ENCODE results near the gene PDXDC1.
"Not testable (repeated sequence)": the region's sequence is repeated elsewhere in the genome, so short reads cannot be mapped to it uniquely, and the experiment has no call there.

DNA sequence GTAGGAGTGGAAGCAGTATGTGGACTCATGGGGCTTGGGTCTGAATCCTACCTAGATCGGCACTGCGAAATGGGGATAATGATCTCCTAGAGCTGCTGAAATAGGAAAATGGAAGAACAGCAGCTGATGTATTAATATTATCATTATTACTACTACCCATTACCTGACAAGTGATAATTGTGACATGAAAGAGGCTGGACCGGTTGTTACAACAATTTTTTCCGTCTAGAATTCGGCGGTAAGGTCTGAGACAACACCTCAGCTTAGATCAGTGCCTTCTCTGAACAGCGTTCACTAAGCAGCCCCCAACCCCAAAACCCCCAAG, 533 bp upstream of the PDXDC1 start:
- TF ChIP-seq, protein P1, sequence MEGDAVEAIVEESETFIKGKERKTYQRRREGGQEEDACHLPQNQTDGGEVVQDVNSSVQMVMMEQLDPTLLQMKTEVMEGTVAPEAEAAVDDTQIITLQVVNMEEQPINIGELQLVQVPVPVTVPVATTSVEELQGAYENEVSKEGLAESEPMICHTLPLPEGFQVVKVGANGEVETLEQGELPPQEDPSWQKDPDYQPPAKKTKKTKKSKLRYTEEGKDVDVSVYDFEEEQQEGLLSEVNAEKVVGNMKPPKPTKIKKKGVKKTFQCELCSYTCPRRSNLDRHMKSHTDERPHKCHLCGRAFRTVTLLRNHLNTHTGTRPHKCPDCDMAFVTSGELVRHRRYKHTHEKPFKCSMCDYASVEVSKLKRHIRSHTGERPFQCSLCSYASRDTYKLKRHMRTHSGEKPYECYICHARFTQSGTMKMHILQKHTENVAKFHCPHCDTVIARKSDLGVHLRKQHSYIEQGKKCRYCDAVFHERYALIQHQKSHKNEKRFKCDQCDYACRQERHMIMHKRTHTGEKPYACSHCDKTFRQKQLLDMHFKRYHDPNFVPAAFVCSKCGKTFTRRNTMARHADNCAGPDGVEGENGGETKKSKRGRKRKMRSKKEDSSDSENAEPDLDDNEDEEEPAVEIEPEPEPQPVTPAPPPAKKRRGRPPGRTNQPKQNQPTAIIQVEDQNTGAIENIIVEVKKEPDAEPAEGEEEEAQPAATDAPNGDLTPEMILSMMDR (IDR thresholded peaks at IDR 0.05 in 2 of 3, conservative IDR thresholded peaks at IDR 0.05 in 1 of 3; ENCODE audit: insufficient read depth in 2 of 3, low read depth in 1 of 3, low read length in 3 of 3) = not testable (repeated sequence)
- TF ChIP-seq RBBP5 (IDR thresholded peaks at IDR 0.05; ENCODE audit: borderline replicate concordance, insufficient read depth, low read length, poor library complexity, severe bottlenecking); POLR2AphosphoS5 (IDR thresholded peaks at IDR 0.05; ENCODE audit: control insufficient read depth, insufficient read depth, low read depth, low read length); MEF2D (tag; conservative IDR thresholded peaks at IDR 0.05; ENCODE audit: low read depth); NFATC3 (IDR thresholded peaks at IDR 0.05); SNIP1 (IDR thresholded peaks at IDR 0.05; ENCODE audit: low read depth): not testable (repeated sequence)

All from K562 (cell line).